Measurements from ENCODE around the gene PTPRB.

The PTPRB gene

GRCh38 chr12:70641691-70642090, 4.5 kb upstream of the PTPRB start:
- DNase-seq (no peak), ATAC-seq (ENCODE audit: insufficient read depth, low read depth) (no peak)
- H2AFZ ChIP-seq (ENCODE audit: low read depth, low read length) = no peak overlapping the region
- TF ChIP-seq EZH2 (IDR thresholded peaks at IDR 0.05; ENCODE audit: borderline replicate concordance, low read depth, low read length, severe bottlenecking) = no peak
- TF ChIP-seq, protein P1, sequence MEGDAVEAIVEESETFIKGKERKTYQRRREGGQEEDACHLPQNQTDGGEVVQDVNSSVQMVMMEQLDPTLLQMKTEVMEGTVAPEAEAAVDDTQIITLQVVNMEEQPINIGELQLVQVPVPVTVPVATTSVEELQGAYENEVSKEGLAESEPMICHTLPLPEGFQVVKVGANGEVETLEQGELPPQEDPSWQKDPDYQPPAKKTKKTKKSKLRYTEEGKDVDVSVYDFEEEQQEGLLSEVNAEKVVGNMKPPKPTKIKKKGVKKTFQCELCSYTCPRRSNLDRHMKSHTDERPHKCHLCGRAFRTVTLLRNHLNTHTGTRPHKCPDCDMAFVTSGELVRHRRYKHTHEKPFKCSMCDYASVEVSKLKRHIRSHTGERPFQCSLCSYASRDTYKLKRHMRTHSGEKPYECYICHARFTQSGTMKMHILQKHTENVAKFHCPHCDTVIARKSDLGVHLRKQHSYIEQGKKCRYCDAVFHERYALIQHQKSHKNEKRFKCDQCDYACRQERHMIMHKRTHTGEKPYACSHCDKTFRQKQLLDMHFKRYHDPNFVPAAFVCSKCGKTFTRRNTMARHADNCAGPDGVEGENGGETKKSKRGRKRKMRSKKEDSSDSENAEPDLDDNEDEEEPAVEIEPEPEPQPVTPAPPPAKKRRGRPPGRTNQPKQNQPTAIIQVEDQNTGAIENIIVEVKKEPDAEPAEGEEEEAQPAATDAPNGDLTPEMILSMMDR (IDR thresholded peaks at IDR 0.05; ENCODE audit: borderline replicate concordance, extremely low read depth, low read length, poor library complexity, severe bottlenecking) = no peak
- H3K4me3 ChIP-seq (ENCODE audit: low read depth in 1 of 2, low read length in 2 of 2) = no peak overlapping the region
- no peak overlapping the region for H3K4me2 ChIP-seq (ENCODE audit: insufficient read depth, low read length)
- no peaks in the 10 kb centered on the region for H4K20me1 ChIP-seq (ENCODE audit: insufficient read depth, low read length)
- H3K36me3 ChIP-seq (ENCODE audit: insufficient read depth, low read length) = no peaks in the 10 kb centered on the region
- no peaks in the 10 kb centered on the region for H3K27me3 ChIP-seq (ENCODE audit: insufficient read depth, low read length, poor library complexity)
- H3K4me1 ChIP-seq (ENCODE audit: insufficient read depth, low read length) = no peaks in the 10 kb centered on the region
- H3K9me3 ChIP-seq (ENCODE audit: insufficient read depth, low read length, severe bottlenecking) = no peaks in the 10 kb centered on the region
- no peaks in the 10 kb centered on the region for H3K79me2 ChIP-seq (ENCODE audit: insufficient read depth, low read length)
- no peak overlapping the region for H3K9ac ChIP-seq (ENCODE audit: low read depth, low read length)
- no peak overlapping the region for H3K27ac ChIP-seq (ENCODE audit: low read length)

DNA sequence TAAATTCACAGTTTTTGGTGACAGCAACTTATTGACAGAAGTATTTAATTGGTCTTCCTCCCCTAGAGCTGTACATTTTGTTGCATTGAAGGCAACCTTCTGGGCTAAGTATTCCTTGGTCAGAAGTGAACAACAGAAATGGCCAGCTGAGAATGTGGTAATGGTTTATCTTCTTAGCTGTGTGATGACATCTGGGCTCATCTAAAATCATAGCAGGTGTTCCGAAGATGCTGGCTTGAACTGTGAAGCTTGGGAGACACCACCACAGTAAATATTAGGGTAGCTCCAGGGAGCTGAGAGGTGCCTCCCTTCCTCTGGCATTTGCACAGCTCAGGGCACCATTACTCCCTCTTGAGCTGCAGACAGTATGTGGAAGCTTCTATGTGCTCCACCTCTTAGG, 3.7 kb upstream of the PTPRB start:
- H3K27ac ChIP-seq (ENCODE audit: low read length) = no peak overlapping the region

DNA sequence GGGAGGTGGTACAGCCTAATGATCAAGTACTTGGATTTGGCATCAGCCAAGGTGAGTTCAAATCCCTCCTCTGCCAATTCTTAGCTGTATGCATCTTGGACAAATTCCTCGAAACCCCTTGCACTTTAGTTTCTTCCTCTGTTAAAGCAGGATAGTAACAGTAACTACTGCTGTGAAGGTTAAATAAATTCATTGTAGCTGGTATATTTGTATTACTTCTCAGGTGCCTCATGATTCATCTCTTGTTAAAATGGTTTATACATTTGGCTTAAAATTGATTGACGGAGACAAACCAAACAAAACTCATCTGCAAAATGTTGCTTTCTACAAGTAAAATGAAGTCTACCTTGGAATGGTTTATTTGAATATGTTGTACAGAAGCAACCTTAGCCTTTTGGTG, 2.3 kb upstream of the PTPRB start:
- H3K4me3 ChIP-seq (ENCODE audit: low read depth in 1 of 2, low read length in 2 of 2) = no peak overlapping the region
- H3K9ac ChIP-seq (ENCODE audit: low read depth, low read length) = no peak overlapping the region
- no peak overlapping the region for H3K27ac ChIP-seq (ENCODE audit: low read length)
- no peaks in the 10 kb centered on the region for H3K36me3 ChIP-seq (ENCODE audit: insufficient read depth, low read length)
- DNase-seq (no peak), ATAC-seq (ENCODE audit: insufficient read depth, low read depth) (no peak)
- no peak overlapping the region for H3K4me2 ChIP-seq (ENCODE audit: insufficient read depth, low read length)
- H3K4me1 ChIP-seq (ENCODE audit: insufficient read depth, low read length) = no peaks in the 10 kb centered on the region
- no peaks in the 10 kb centered on the region for H3K9me3 ChIP-seq (ENCODE audit: insufficient read depth, low read length, severe bottlenecking)
- H4K20me1 ChIP-seq (ENCODE audit: insufficient read depth, low read length) = no peaks in the 10 kb centered on the region
- no peak overlapping the region for H2AFZ ChIP-seq (ENCODE audit: low read depth, low read length)
- TF ChIP-seq, protein P1 (IDR thresholded peaks at IDR 0.05; ENCODE audit: borderline replicate concordance, extremely low read depth, low read length, poor library complexity, severe bottlenecking) = no peak
- TF ChIP-seq EZH2 (IDR thresholded peaks at IDR 0.05; ENCODE audit: borderline replicate concordance, low read depth, low read length, severe bottlenecking) = no peak
- no peaks in the 10 kb centered on the region for H3K27me3 ChIP-seq (ENCODE audit: insufficient read depth, low read length, poor library complexity)
- H3K79me2 ChIP-seq (ENCODE audit: insufficient read depth, low read length) = no peaks in the 10 kb centered on the region

More for the DNA sequence above, 3.7 kb upstream of the PTPRB start:
- H3K4me1 ChIP-seq (ENCODE audit: insufficient read depth, low read length) = no peaks in the 10 kb centered on the region
- no peak overlapping the region for H3K4me3 ChIP-seq (ENCODE audit: low read depth in 1 of 2, low read length in 2 of 2)
- DNase-seq = no peak
- TF ChIP-seq EZH2 (IDR thresholded peaks at IDR 0.05; ENCODE audit: borderline replicate concordance, low read depth, low read length, severe bottlenecking) = no peak
- no peaks in the 10 kb centered on the region for H3K27me3 ChIP-seq (ENCODE audit: insufficient read depth, low read length, poor library complexity)
- H4K20me1 ChIP-seq (ENCODE audit: insufficient read depth, low read length) = no peaks in the 10 kb centered on the region
- no peak for ATAC-seq (ENCODE audit: insufficient read depth, low read depth)
- no peak overlapping the region for H2AFZ ChIP-seq (ENCODE audit: low read depth, low read length)
- H3K9ac ChIP-seq (ENCODE audit: low read depth, low read length) = no peak overlapping the region
- no peak overlapping the region for H3K4me2 ChIP-seq (ENCODE audit: insufficient read depth, low read length)
- no peaks in the 10 kb centered on the region for H3K79me2 ChIP-seq (ENCODE audit: insufficient read depth, low read length)
- no peaks in the 10 kb centered on the region for H3K36me3 ChIP-seq (ENCODE audit: insufficient read depth, low read length)
- H3K9me3 ChIP-seq (ENCODE audit: insufficient read depth, low read length, severe bottlenecking) = no peaks in the 10 kb centered on the region

DNA sequence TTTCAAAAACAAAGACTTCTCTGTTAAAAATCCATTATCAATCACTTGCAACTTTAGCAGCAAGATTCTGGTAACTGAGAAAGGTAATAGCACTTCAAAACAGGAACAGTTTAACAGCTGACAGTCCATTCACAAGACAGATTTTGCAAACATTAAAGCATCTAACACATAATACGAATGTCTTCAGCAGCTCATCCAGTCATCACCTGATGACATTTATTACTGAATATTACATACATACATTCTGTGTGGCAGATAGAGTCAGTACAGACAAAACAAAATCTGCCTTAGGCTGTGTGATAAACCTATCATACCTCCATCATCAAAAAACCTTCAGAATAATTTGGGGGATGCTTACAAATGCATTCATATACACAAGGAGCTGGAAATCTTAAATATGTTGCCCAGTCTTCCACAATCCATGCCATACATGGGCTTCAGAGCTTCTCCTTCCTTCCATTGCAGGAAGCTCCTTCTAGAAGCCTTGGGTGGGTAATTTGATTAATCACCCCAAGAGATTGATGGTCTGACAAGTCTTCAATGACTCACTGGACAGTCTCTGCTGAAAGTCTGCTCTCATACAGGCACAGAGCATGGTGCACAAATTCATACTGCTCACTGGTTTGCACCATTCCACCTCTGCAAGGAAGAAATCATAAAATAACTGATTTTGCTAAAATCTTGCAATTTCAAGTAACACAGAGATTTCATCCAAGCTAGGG, 1.6 kb upstream of the PTPRB start:
- Histone ChIP-seq H3K36me3 (ENCODE audit: insufficient read depth, low read length) (no peaks in the 10 kb centered on the region), H2AFZ (ENCODE audit: low read depth, low read length) (no peak overlapping the region), H4K20me1 (ENCODE audit: insufficient read depth, low read length) (no peaks in the 10 kb centered on the region), H3K79me2 (ENCODE audit: insufficient read depth, low read length) (no peaks in the 10 kb centered on the region), H3K9ac (ENCODE audit: low read depth, low read length) (no peak overlapping the region), H3K4me3 (ENCODE audit: low read depth in 1 of 2, low read length in 2 of 2) (no peak overlapping the region), H3K27me3 (ENCODE audit: insufficient read depth, low read length, poor library complexity) (no peaks in the 10 kb centered on the region), H3K9me3 (ENCODE audit: insufficient read depth, low read length, severe bottlenecking) (no peaks in the 10 kb centered on the region), H3K4me2 (ENCODE audit: insufficient read depth, low read length) (no peak overlapping the region), H3K4me1 (ENCODE audit: insufficient read depth, low read length) (no peaks in the 10 kb centered on the region), H3K27ac (ENCODE audit: low read length) (no peak overlapping the region)
- DNase-seq = no peak
- TF ChIP-seq, protein P1 (IDR thresholded peaks at IDR 0.05; ENCODE audit: borderline replicate concordance, extremely low read depth, low read length, poor library complexity, severe bottlenecking) = no peak
- TF ChIP-seq EZH2 (IDR thresholded peaks at IDR 0.05; ENCODE audit: borderline replicate concordance, low read depth, low read length, severe bottlenecking) = no peak
- no peak for ATAC-seq (ENCODE audit: insufficient read depth, low read depth)

Measured in DND-41 (cell line).